GM18505 (cell line): ENCODE measurements around the gene OXER1.

ENCODE experiments used
- ATAC-seq: cut with Tn5 transposase; IDR thresholded peaks from one replicate; pipeline ENCODE4 v1.9.1; 2021; ENCODE audit not compliant: unreplicated experiment
- POLR2A ChIP-seq: IDR thresholded peaks from 4 replicates; pipeline ENCODE4 v1.6.1; 2011; ENCODE audit warnings: borderline replicate concordance; ENCODE audit not compliant: insufficient read depth, insufficient read length; ENCODE audit errors: extremely low read depth

The OXER1 gene

GRCh38 chr2:42797281-42797680, 33.3 kb upstream of the OXER1 start:
- no peak for ATAC-seq
- TF ChIP-seq POLR2A, result no peak

GRCh38 chr2:42796427-42797248, 32.7 kb upstream of the OXER1 start:
- ATAC-seq, result no peak
- no peak for TF ChIP-seq POLR2A

GRCh38 chr2:42795841-42796301, 31.9 kb upstream of the OXER1 start:
- peak; percentile 31 for TF ChIP-seq POLR2A
- ATAC-seq, result no peak

GRCh38 chr2:42795275-42795674, 31.3 kb upstream of the OXER1 start:
- TF ChIP-seq POLR2A, result peak; percentile 44
- no peak for ATAC-seq

DNA sequence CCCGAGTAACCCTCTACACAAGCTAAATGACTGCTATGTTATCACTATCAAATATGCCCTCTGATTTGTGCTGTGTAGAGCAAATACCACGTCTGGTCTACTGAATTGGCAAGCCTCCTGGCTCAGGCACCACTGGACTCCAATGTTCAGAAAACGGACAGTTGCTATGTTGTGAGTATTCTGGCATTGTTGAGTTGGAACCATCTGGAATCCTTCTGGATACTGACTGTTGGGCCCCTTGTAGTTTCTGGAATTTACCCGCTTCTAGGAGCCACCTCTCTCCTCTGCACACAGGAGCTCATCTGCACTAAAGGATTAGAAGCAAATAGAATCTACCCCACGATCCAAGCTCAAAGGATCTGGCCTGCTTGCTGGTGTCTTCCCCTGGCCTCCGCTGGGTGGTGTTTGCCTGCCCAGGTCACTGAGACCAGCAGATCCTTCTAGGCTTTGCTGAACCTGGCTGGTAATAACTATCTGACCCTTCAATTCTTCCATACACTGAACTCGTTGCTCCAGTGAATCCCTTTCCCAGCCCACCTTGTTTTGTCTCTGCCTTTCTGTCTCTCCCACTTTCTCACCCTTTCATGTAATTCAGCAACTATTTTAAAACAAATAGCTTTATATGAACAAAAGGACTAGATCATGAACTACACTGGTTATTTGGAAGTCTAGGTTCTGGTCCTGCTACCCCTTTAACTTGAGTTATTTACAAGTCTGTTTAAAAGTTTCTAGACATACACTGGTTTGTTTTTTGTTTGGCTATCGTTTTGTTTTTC, 30.5 kb upstream of the OXER1 start:
- TF ChIP-seq POLR2A, result peak; percentile 36
- ATAC-seq, result no peak

GRCh38 chr2:42793334-42794270, 29.7 kb upstream of the OXER1 start:
- no peak for ATAC-seq
- peak; percentile 6 for TF ChIP-seq POLR2A

- ATAC-seq, result peak; percentile 38
Observed at GRCh38 chr2:42792583-42793333, 28.8 kb upstream of the OXER1 start, which contains the start of gene HAAO. HAAO (minus strand) TSS chr2:42792583; CDS start chr2:42792536, 47 bp downstream.

DNA sequence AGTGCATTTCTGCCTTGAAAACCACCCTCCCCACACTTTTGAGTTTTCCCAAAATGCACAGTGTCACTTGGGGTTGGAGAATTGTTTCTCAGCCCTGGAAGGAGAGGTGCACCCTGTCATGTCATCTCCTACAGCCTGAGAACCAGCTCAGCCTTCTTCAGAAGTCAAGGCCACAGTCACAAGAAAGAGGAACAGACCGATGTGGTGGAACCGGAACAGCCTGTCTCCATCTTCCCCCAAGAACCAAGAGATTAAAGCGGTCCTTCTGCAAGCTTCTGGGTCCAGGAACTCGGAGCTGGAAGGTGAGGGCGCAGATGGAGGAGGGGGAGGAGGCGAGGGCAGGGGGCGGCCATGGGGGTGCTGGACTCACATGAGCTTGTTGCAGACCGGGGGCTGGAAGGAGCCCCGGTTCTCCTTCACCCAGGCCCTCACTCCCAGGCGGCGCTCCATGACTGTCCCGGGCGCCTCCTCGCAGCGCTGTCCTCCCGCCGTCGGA, 28.2 kb upstream of the OXER1 start:
- peak; percentile 67 for TF ChIP-seq POLR2A
- ATAC-seq, result peak; percentile 29

More at GRCh38 chr2:42792583-42793333, 28.8 kb upstream of the OXER1 start, which contains the start of gene HAAO:
- TF ChIP-seq POLR2A, result peak; percentile 49

GRCh38 chr2:42791606-42792005, 27.7 kb upstream of the OXER1 start:
- TF ChIP-seq POLR2A, result no peak
- no peak for ATAC-seq

GRCh38 chr2:42789751-42790150, 25.8 kb upstream of the OXER1 start:
- no peak for ATAC-seq
- no peak for TF ChIP-seq POLR2A

DNA sequence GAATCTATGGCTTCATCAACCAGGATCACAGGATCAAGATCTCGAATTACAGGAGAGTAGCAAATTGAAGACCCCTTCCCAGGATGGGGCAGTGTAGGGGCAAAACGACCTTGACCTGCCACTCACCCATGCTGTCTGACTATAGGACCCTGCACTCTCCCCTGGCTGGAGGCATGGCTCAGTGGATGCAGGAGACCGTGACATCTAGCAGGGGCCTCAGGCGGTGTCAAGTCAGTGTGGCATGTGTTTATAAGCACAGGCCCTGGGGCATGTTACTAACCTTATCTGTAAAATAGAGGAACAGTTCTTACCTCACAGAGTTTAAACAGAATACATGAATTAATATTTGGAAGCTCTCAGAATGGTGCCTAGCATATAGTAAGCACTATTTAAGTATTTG, 24.9 kb upstream of the OXER1 start:
- no peak for TF ChIP-seq POLR2A
- ATAC-seq, result no peak

- ATAC-seq, result no peak
- no peak for TF ChIP-seq POLR2A
Observed at GRCh38 chr2:42788478-42788793, 24.5 kb upstream of the OXER1 start.
